Measurements from ENCODE around the gene SLC4A4. TPM values are rescaled to one million over a fixed set of nuclear protein-coding genes. Genes with fewer than 3 reads are reported as not detected.

The SLC4A4 gene
- total RNA-seq, 4 donors from 2014 or later: 0.90 to 5.9 (median 4.4) TPM

DNA sequence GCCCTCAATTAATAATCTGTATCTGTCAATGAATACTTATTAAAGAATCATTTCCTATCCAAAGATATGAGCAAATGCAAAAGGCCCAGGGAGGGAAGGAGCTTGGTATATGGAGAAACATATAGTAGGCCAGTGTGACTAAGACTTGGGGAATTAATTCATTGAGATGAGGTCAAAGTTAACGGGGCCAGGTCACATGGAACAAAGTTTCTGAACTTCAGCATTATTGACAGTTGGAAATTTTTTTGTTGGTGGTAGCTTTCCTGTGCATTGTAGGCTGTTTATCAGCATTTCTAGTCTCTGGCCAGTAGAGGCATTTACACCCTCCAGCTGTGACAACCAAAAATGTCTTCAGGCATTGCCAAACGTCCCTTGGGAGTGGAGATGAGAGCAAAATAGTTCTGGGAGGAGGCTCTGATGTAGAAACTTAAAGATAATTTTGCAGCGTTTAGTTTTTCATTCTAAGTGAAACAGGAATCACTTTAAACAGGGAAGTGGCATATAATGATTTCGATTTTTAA is 202.0 kb downstream of the SLC4A4 start:
- TF ChIP-seq, protein P1, sequence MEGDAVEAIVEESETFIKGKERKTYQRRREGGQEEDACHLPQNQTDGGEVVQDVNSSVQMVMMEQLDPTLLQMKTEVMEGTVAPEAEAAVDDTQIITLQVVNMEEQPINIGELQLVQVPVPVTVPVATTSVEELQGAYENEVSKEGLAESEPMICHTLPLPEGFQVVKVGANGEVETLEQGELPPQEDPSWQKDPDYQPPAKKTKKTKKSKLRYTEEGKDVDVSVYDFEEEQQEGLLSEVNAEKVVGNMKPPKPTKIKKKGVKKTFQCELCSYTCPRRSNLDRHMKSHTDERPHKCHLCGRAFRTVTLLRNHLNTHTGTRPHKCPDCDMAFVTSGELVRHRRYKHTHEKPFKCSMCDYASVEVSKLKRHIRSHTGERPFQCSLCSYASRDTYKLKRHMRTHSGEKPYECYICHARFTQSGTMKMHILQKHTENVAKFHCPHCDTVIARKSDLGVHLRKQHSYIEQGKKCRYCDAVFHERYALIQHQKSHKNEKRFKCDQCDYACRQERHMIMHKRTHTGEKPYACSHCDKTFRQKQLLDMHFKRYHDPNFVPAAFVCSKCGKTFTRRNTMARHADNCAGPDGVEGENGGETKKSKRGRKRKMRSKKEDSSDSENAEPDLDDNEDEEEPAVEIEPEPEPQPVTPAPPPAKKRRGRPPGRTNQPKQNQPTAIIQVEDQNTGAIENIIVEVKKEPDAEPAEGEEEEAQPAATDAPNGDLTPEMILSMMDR (IDR thresholded peaks at IDR 0.05): no peak
- TF ChIP-seq POLR2A (IDR thresholded peaks at IDR 0.05): no peak
- no peak for TF ChIP-seq EP300 (IDR thresholded peaks at IDR 0.05)
- Histone ChIP-seq H3K4me3 (no peak overlapping the region), H3K27me3 (no peaks in the 10 kb centered on the region), H3K36me3 (no peaks in the 10 kb centered on the region), H3K9me3 (no peaks in the 10 kb centered on the region), H3K27ac (no peak overlapping the region), H3K4me1 (peaks cover 0 to 34% (median 8%) of the 10 kb centered on the region in 4 donors)
- no peak for DNase-seq (ENCODE audit: low spot score in 2 of 2)
- WGBS, 2 donors: 50% methylated on average over 4 of the region's 4 CpGs

- WGBS, 2 donors: 48 to 79% methylated on average over 2 of the region's 2 CpGs
- no peak for DNase-seq (ENCODE audit: low spot score in 2 of 2)
- Histone ChIP-seq H3K9me3 (no peaks in the 10 kb centered on the region), H3K4me1 (peaks cover 0 to 34% (median 8%) of the 10 kb centered on the region in 4 donors), H3K27me3 (no peaks in the 10 kb centered on the region), H3K36me3 (no peaks in the 10 kb centered on the region), H3K4me3 (no peak overlapping the region), H3K27ac (no peak overlapping the region)
- TF ChIP-seq POLR2A (IDR thresholded peaks at IDR 0.05): no peak
- TF ChIP-seq, protein P1 (IDR thresholded peaks at IDR 0.05): no peak
Observed at GRCh38 chr4:71541541-71541940, 202.7 kb downstream of the SLC4A4 start.

GRCh38 chr4:71545168-71545567 is 206.3 kb downstream of the SLC4A4 start:
- TF ChIP-seq EP300 (IDR thresholded peaks at IDR 0.05): no peak
- TF ChIP-seq, protein P1 (IDR thresholded peaks at IDR 0.05): no peak
- TF ChIP-seq POLR2A (IDR thresholded peaks at IDR 0.05): no peak
- Histone ChIP-seq H3K9me3 (no peaks in the 10 kb centered on the region), H3K36me3 (no peaks in the 10 kb centered on the region), H3K27ac (no peak overlapping the region), H3K4me3 (no peak overlapping the region), H3K4me1 (peaks cover 0 to 15% (median 4%) of the 10 kb centered on the region in 4 donors), H3K27me3 (no peaks in the 10 kb centered on the region)
- 53 to 69% methylated on average over 3 of the region's 3 CpGs for WGBS, 2 donors
- no peak for DNase-seq (ENCODE audit: low spot score in 2 of 2)

- no peaks in the 10 kb centered on the region for H3K36me3 ChIP-seq
- H3K27me3 ChIP-seq: no peaks in the 10 kb centered on the region
- DNase-seq (ENCODE audit: low spot score in 2 of 2): no peak
- H3K27ac ChIP-seq: no peak overlapping the region
- 50 to 56% methylated on average over 3 of the region's 3 CpGs for WGBS, 2 donors
- TF ChIP-seq EP300 (IDR thresholded peaks at IDR 0.05) (no peak), POLR2A (IDR thresholded peaks at IDR 0.05) (no peak)
- TF ChIP-seq, protein P1 (IDR thresholded peaks at IDR 0.05): no peak
- no peak overlapping the region for H3K4me3 ChIP-seq
- peaks cover 0 to 5% (median 0%) of the 10 kb centered on the region in 4 donors for H3K4me1 ChIP-seq
- H3K9me3 ChIP-seq: no peaks in the 10 kb centered on the region
Observed at GRCh38 chr4:71549516-71550160, 210.8 kb downstream of the SLC4A4 start.
